Activated CD4-positive, alpha-beta T cell treated with anti-CD3 and anti-CD28 coated beads, Interleukin-10, Interleukin-2, amounts not matched to agents 100 ng/mL and 50 ng/mL, durations not matched to agents 16 hours and 8 hours (primary cell): ENCODE results near the gene ALDOA.
A peak's percentile ranks its signal among the peaks of the same experiment; 100 is the strongest.
"Not testable (repeated sequence)": the region's sequence is repeated elsewhere in the genome, so short reads cannot be mapped to it uniquely, and the experiment has no call there.

ENCODE experiments used
- DNase-seq: peaks from one replicate; pipeline ENCODE4 v3.0.0-alpha.2; 2020

Gene ALDOA

GRCh38 chr16:30065102-30065942, at the start of gene ALDOA:
Gene ALDOA (plus strand): TSS chr16:30065760. CDS start chr16:30066898, 1,138 bp downstream.
- peak; percentile 98 for DNase-seq

GRCh38 chr16:30016555-30017276, 48.8 kb upstream of the ALDOA start:
- no peak for DNase-seq

- DNase-seq = no peak
Measured at GRCh38 chr16:30017277-30017656, 48.3 kb upstream of the ALDOA start.

- DNase-seq = not testable (repeated sequence)
Measured at GRCh38 chr16:30017937-30018336, 47.6 kb upstream of the ALDOA start.

GRCh38 chr16:30018731-30019158, 46.8 kb upstream of the ALDOA start:
- DNase-seq = no peak

GRCh38 chr16:30022887-30023286, 42.7 kb upstream of the ALDOA start, which contains the start of gene C16orf92:
Gene C16orf92 (plus strand): TSS chr16:30023198. CDS start chr16:30023341, 143 bp downstream.
- no peak for DNase-seq

GRCh38 chr16:30023586-30023985, 42.0 kb upstream of the ALDOA start:
- DNase-seq = no peak

GRCh38 chr16:30024451-30024850, 41.1 kb upstream of the ALDOA start:
- no peak for DNase-seq

GRCh38 chr16:30025156-30025555, 40.4 kb upstream of the ALDOA start:
- DNase-seq = no peak

- DNase-seq = no peak
Measured at GRCh38 chr16:30025574-30025973, 40.0 kb upstream of the ALDOA start.

- DNase-seq = no peak
Measured at GRCh38 chr16:30026449-30026848, 39.1 kb upstream of the ALDOA start.

GRCh38 chr16:30027588-30028437, 37.7 kb upstream of the ALDOA start:
- DNase-seq = no peak

GRCh38 chr16:30028438-30029076, 37.0 kb upstream of the ALDOA start:
- no peak for DNase-seq

GRCh38 chr16:30030011-30030685, 35.4 kb upstream of the ALDOA start:
- DNase-seq = no peak

- no peak for DNase-seq
Measured at GRCh38 chr16:30030841-30031413, 34.6 kb upstream of the ALDOA start, which contains the start of gene TLCD3B. Gene TLCD3B (minus strand): TSS chr16:30031271. CDS start chr16:30030527, 744 bp downstream.

GRCh38 chr16:30031477-30031918, 34.1 kb upstream of the ALDOA start:
- DNase-seq = no peak

- DNase-seq = peak; percentile 76
Measured at GRCh38 chr16:30032083-30032819, 33.3 kb upstream of the ALDOA start.

GRCh38 chr16:30033270-30033669, 32.3 kb upstream of the ALDOA start:
- peak; percentile 46 for DNase-seq

- no peak for DNase-seq
Measured at GRCh38 chr16:30040221-30040620, 25.3 kb upstream of the ALDOA start.

GRCh38 chr16:30040690-30041089, 24.9 kb upstream of the ALDOA start:
- not testable (repeated sequence) for DNase-seq

- DNase-seq = no peak
Measured at GRCh38 chr16:30041841-30042240, 23.7 kb upstream of the ALDOA start.
